HepG2 (cell line): Measurements from ENCODE around the gene FOXA3. TPM values are rescaled to one million over a fixed set of nuclear protein-coding genes. Genes with fewer than 3 reads are reported as not detected.

ENCODE experiments used
- AGO1 ChIP-seq: fragments of 200-400 bp; formaldehyde crosslinking; IDR thresholded peaks from 2 replicates; pipeline ENCODE4 v1.6.1; 2017; ENCODE audit warnings: mild to moderate bottlenecking, low read depth, low read length, moderate library complexity; ENCODE audit not compliant: poor library complexity, severe bottlenecking
- CCDC6 ChIP-seq: sonication (generic); formaldehyde crosslinking; IDR thresholded peaks from 2 replicates; pipeline ENCODE4 v1.8.1; 2022; ENCODE audit warnings: mild to moderate bottlenecking, missing genetic modification reagents, moderate library complexity
- CEBPB ChIP-seq: IDR thresholded peaks from 2 replicates; pipeline ENCODE4 v1.6.1; 2011; ENCODE audit warnings: low read depth, low read length, improper control_type of control experiment, borderline replicate concordance
- ELF3 ChIP-seq: IDR thresholded peaks from 2 replicates; pipeline ENCODE4 v1.6.1; 2016; ENCODE audit warnings: missing genetic modification reagents, missing compliant biosample characterization
- HMG20B ChIP-seq: conservative IDR thresholded peaks from 2 replicates; pipeline ENCODE4 v1.6.1; 2016; ENCODE audit warnings: missing genetic modification reagents, missing compliant biosample characterization
- HNRNPK ChIP-seq: fragments of 200-400 bp; formaldehyde crosslinking; IDR thresholded peaks from 2 replicates; pipeline ENCODE4 v1.6.1; 2018; ENCODE audit warnings: low read length, low read depth, moderate library complexity, mild to moderate bottlenecking; ENCODE audit not compliant: poor library complexity, severe bottlenecking
- HNRNPLL ChIP-seq: fragments of 200-400 bp; formaldehyde crosslinking; IDR thresholded peaks from 2 replicates; pipeline ENCODE4 v1.6.1; 2017; ENCODE audit warnings: mild to moderate bottlenecking, low read depth, low read length; ENCODE audit not compliant: poor library complexity, severe bottlenecking
- KDM6A ChIP-seq: IDR thresholded peaks from 2 replicates; pipeline ENCODE4 v1.6.1; 2016; ENCODE audit warnings: low read depth
- NFYB ChIP-seq: sonication (generic); formaldehyde crosslinking; IDR thresholded peaks from 2 replicates; pipeline ENCODE4 v1.4.0; 2020; ENCODE audit warnings: missing genetic modification reagents
- PHF21A ChIP-seq: sonication (generic); formaldehyde crosslinking; IDR thresholded peaks from 2 replicates; pipeline ENCODE4 v1.5.0; 2020; ENCODE audit warnings: mild to moderate bottlenecking, missing genetic modification reagents
- POLR2AphosphoS5 ChIP-seq: IDR thresholded peaks from 2 replicates; pipeline ENCODE4 v1.6.1; 2012; ENCODE audit warnings: low read depth, low read length
- RORA ChIP-seq: sonication (generic); formaldehyde crosslinking; IDR thresholded peaks from 2 replicates; pipeline ENCODE4 v1.5.0; 2020; ENCODE audit warnings: mild to moderate bottlenecking, missing genetic modification reagents, moderate library complexity
- SNAI1 ChIP-seq: sonication (generic); formaldehyde crosslinking; IDR thresholded peaks from 2 replicates; pipeline ENCODE4 v1.5.0; 2020; ENCODE audit warnings: mild to moderate bottlenecking, missing genetic modification reagents, borderline replicate concordance
- SP1 ChIP-seq, 2 experiments: fragments of 450-650 bp in 1 of 2; sonication (generic) in 1 of 2; formaldehyde crosslinking in 1 of 2; IDR thresholded peaks; 2 replicates each; pipeline versions ENCODE4 v1.4.0 to v1.6.1; 2016 to 2020; ENCODE audit warnings: missing genetic modification reagents in 1 of 2
- TEAD2 ChIP-seq: sonication (generic); formaldehyde crosslinking; IDR thresholded peaks from 2 replicates; pipeline ENCODE4 v1.9.0; 2021; ENCODE audit warnings: missing genetic modification reagents
- THAP11 ChIP-seq: IDR thresholded peaks from 2 replicates; pipeline ENCODE4 v1.6.1; 2016; ENCODE audit warnings: missing biosample characterization, missing genetic modification reagents
- THYN1 ChIP-seq: sonication (generic); formaldehyde crosslinking; IDR thresholded peaks from 2 replicates; pipeline ENCODE4 v1.8.1; 2023; ENCODE audit warnings: low read depth, mild to moderate bottlenecking, moderate library complexity, missing genetic modification reagents, borderline replicate concordance
- ZC3H13 ChIP-seq: sonication (generic); formaldehyde crosslinking; IDR thresholded peaks from 2 replicates; pipeline ENCODE4 v1.8.1; 2023; ENCODE audit warnings: mild to moderate bottlenecking, missing genetic modification reagents, moderate library complexity
- ZFY ChIP-seq: sonication (generic); formaldehyde crosslinking; IDR thresholded peaks from 2 replicates; pipeline ENCODE4 v1.4.0; 2020; ENCODE audit warnings: missing genetic modification reagents
- ZNF10 ChIP-seq: sonication (generic); formaldehyde crosslinking; IDR thresholded peaks from 2 replicates; pipeline ENCODE4 v1.4.0; 2020; ENCODE audit warnings: mild to moderate bottlenecking, low read depth, missing genetic modification reagents, borderline replicate concordance
- ZNF326 ChIP-seq: sonication (generic); formaldehyde crosslinking; IDR thresholded peaks from 2 replicates; pipeline ENCODE4 v1.4.0; 2020; ENCODE audit warnings: missing genetic modification reagents, borderline replicate concordance
- ZNF335 ChIP-seq: sonication (generic); formaldehyde crosslinking; IDR thresholded peaks from 2 replicates; pipeline ENCODE4 v1.4.0; 2020; ENCODE audit warnings: missing genetic modification reagents
- ZNF614 ChIP-seq: IDR thresholded peaks from 2 replicates; pipeline ENCODE4 v1.6.1; 2018; ENCODE audit warnings: missing biosample characterization, missing genetic modification reagents, inconsistent platforms, borderline replicate concordance
- ZNF670 ChIP-seq: sonication (generic); formaldehyde crosslinking; IDR thresholded peaks from 2 replicates; pipeline ENCODE4 v1.8.0; 2022; ENCODE audit warnings: mild to moderate bottlenecking, missing genetic modification reagents, borderline replicate concordance
- ZNF841 ChIP-seq: sonication (generic); formaldehyde crosslinking; IDR thresholded peaks from 2 replicates; pipeline ENCODE4 v1.8.1; 2023; ENCODE audit warnings: missing genetic modification reagents, borderline replicate concordance
- ZNF891 ChIP-seq: sonication (generic); formaldehyde crosslinking; IDR thresholded peaks from 2 replicates; pipeline ENCODE4 v1.5.0; 2020; ENCODE audit warnings: mild to moderate bottlenecking, missing genetic modification reagents
- ZSCAN25 ChIP-seq: sonication (generic); formaldehyde crosslinking; IDR thresholded peaks from 2 replicates; pipeline ENCODE4 v1.8.0; 2022; ENCODE audit warnings: mild to moderate bottlenecking, missing genetic modification reagents
- polyA plus RNA-seq, 8 experiments: library from polyadenylated mRNA; depleted of rRNA in 3 of 8; stranded (reverse) in 7 of 8; unstranded in 1 of 8; fragments of >200 nt; fragmentation: Illumina TruSeq in 4 of 8; extraction: Trizol in 4 of 8; gene quantifications; 2 replicates each; pipeline versions ENCODE4 v1.2.1 to v1.2.3, GENCODE V29; 2011 to 2016; ENCODE audit warnings: low read depth in 4 of 8, missing spikeins in 1 of 8, mixed read lengths in 1 of 8; ENCODE audit not compliant: insufficient read depth in 1 of 8
- total RNA-seq, 5 experiments: library from RNA; depleted of rRNA; stranded (reverse); fragments of >200 nt; fragmentation: Illumina TruSeq; extraction: Trizol; gene quantifications; 2 replicates each; pipeline ENCODE4 v1.2.3, GENCODE V29; 2016; ENCODE audit warnings: low read depth in 1 of 5
- TF ChIP-seq, protein P1 (sequence below): sonication (generic); formaldehyde crosslinking; conservative IDR thresholded peaks from 2 replicates; pipeline ENCODE4 v1.4.0; 2020; ENCODE audit warnings: missing genetic modification reagents
- TF ChIP-seq, protein P2 (sequence below): sonication (generic); formaldehyde crosslinking; IDR thresholded peaks from 2 replicates; pipeline ENCODE4 v1.4.0; 2020; ENCODE audit warnings: missing genetic modification reagents

The FOXA3 gene
- total and polyA plus RNA-seq, 2 of the 13 experiments (the other 11 are each of a cell fraction or from before 2014, with no cell fraction given), result 29.8 to 47.6 TPM

DNA sequence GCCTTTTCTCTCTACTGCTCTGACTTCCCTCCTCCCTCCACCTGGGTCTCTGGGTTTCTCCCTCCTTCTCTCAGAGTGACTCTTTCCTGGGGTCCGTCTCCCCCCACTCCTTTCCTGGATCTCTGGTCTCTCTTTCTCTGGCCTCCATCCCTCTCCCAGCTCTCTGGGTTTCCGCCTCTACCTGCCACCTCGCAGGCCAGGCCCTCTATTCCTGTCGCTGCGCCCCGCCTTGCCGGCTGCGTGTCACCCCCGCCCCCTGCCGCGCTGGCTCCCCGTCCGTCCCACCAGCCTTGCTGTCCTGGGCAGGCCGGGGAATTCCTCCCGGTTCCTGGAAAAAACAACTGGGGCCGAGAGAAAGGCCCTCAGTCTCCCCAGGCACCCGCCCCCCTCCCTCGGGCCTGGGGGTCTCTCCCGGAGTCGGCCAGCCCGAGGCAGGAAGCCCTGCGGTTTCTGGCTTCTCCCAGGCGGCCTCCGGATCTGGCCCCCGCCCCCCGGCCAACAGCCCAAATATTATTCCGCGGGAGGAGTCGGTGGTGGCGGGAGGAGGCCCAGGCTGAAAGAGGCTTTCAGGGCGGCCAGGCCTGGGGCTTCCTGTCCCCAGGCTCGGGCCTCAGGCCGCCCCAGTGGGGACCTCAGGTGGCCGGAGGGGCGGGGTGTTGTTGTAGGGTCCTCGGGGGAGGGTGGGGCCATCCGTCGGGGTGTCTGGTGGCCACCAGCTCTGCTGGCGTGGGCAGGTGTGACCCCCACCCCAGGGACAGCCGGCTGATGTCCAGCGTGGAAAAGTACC is 12.5 kb downstream of the FOXA3 start (continued):
- TF ChIP-seq, protein P1, sequence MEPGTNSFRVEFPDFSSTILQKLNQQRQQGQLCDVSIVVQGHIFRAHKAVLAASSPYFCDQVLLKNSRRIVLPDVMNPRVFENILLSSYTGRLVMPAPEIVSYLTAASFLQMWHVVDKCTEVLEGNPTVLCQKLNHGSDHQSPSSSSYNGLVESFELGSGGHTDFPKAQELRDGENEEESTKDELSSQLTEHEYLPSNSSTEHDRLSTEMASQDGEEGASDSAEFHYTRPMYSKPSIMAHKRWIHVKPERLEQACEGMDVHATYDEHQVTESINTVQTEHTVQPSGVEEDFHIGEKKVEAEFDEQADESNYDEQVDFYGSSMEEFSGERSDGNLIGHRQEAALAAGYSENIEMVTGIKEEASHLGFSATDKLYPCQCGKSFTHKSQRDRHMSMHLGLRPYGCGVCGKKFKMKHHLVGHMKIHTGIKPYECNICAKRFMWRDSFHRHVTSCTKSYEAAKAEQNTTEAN (CRISPR knock-in tag), result no peak
- TF ChIP-seq POLR2AphosphoS5 (peak; percentile 67), ZNF326 (CRISPR knock-in tag) (no peak), HNRNPLL (peak; percentile 55), ZNF891 (no peak), CEBPB (no peak), HNRNPK (peak; percentile 76), ZNF841 (CRISPR knock-in tag) (no peak), AGO1 (peak; percentile 67), THAP11 (CRISPR knock-in tag) (peak; percentile 37; the same call in 1 of the 2 replicates), SNAI1 (0 out of 2 replicates have a peak, but pooled peaks have one; percentile 53), RORA (CRISPR knock-in tag) (no peak), THYN1 (CRISPR knock-in tag) (no peak), ZNF670 (peak; percentile 74), CCDC6 (CRISPR knock-in tag) (0 out of 2 replicates have a peak, but pooled peaks have one; percentile 51), ELF3 (CRISPR knock-in tag) (peak; percentile 32; the same call in 1 of the 2 replicates), HMG20B (CRISPR knock-in tag) (peak; percentile 74), NFYB (CRISPR knock-in tag) (no peak), TEAD2 (CRISPR knock-in tag) (no peak), ZSCAN25 (0 out of 2 replicates have a peak, but pooled peaks have one; percentile 41), PHF21A (peak; percentile 51), ZNF335 (peak; percentile 63), SP1 (IDR thresholded peaks at IDR 0.05) (no peak), SP1 (CRISPR knock-in tag; IDR thresholded peaks at IDR 0.05) (0 out of 2 replicates have a peak, but pooled peaks have one; percentile 39), ZNF10 (CRISPR knock-in tag) (no peak), ZNF614 (CRISPR knock-in tag) (peak; percentile 45), KDM6A (0 out of 2 replicates have a peak, but pooled peaks have one; percentile 30), ZFY (CRISPR knock-in tag) (peak; percentile 81), ZC3H13 (peak; percentile 57; the same call in 1 of the 2 replicates)
- TF ChIP-seq, protein P2, sequence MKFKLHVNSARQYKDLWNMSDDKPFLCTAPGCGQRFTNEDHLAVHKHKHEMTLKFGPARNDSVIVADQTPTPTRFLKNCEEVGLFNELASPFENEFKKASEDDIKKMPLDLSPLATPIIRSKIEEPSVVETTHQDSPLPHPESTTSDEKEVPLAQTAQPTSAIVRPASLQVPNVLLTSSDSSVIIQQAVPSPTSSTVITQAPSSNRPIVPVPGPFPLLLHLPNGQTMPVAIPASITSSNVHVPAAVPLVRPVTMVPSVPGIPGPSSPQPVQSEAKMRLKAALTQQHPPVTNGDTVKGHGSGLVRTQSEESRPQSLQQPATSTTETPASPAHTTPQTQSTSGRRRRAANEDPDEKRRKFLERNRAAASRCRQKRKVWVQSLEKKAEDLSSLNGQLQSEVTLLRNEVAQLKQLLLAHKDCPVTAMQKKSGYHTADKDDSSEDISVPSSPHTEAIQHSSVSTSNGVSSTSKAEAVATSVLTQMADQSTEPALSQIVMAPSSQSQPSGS, result no peak
